ACC112 (cell line): ENCODE measurements around the gene TMEM106B.

Experiments
- H2AFZ ChIP-seq: fragments of 200-600 bp; sonication (generic); one replicate; pipeline ENCODE4 v1.6.0; 2017; ENCODE audit warnings: antibody characterized with exemption, low read length; ENCODE audit not compliant: unreplicated experiment
- H3K27ac ChIP-seq: fragments of 200-600 bp; sonication (generic); 2 replicates; pipeline ENCODE4 v1.5.1; 2014; ENCODE audit warnings: low read depth, mild to moderate bottlenecking, antibody characterized with exemption, low read length, moderate library complexity
- H3K27me3 ChIP-seq: fragments of 200-600 bp; sonication (generic); 2 replicates; pipeline ENCODE4 v1.6.1; 2014; ENCODE audit warnings: mild to moderate bottlenecking, antibody characterized with exemption, low read length, moderate library complexity, mixed read lengths; ENCODE audit not compliant: insufficient read depth
- H3K36me3 ChIP-seq: fragments of 200-600 bp; sonication (generic); 2 replicates; pipeline ENCODE4 v1.6.1; 2016; ENCODE audit warnings: mild to moderate bottlenecking, antibody characterized with exemption, low read length, moderate library complexity, mixed read lengths; ENCODE audit not compliant: insufficient read depth
- H3K4me1 ChIP-seq: fragments of 200-600 bp; sonication (generic); one replicate; pipeline ENCODE4 v1.6.1; 2016; ENCODE audit warnings: low read length, mixed read lengths; ENCODE audit not compliant: insufficient read depth, unreplicated experiment, control insufficient read depth
- H3K4me3 ChIP-seq: fragments of 200-600 bp; sonication (generic); 2 replicates; pipeline ENCODE4 v1.5.1; 2014; ENCODE audit warnings: mild to moderate bottlenecking, low read depth, low read length
- H3K79me2 ChIP-seq: fragments of 200-600 bp; sonication (generic); one replicate; pipeline ENCODE4 v1.6.0; 2016; ENCODE audit warnings: low read length; ENCODE audit not compliant: control insufficient read depth, unreplicated experiment, insufficient read depth

TMEM106B gene

GRCh38 chr7:12228024-12228423, 16.9 kb downstream of the TMEM106B start:
- Histone ChIP-seq H2AFZ (no peak overlapping the region), H3K36me3 (peaks cover 12% of the 10 kb centered on the region; the same call in 1 of the 2 replicates), H3K27me3 (no peaks in the 10 kb centered on the region), H3K4me1 (no peaks in the 10 kb centered on the region), H3K4me3 (no peak overlapping the region), H3K79me2 (no peaks in the 10 kb centered on the region), H3K27ac (no peak overlapping the region)

GRCh38 chr7:12229046-12229445, 18.0 kb downstream of the TMEM106B start:
- no peak overlapping the region for H3K27ac ChIP-seq
- no peaks in the 10 kb centered on the region for H3K4me1 ChIP-seq
- H2AFZ ChIP-seq, result no peak overlapping the region
- H3K36me3 ChIP-seq, result peaks cover 9% of the 10 kb centered on the region; the same call in 1 of the 2 replicates
- H3K27me3 ChIP-seq, result no peaks in the 10 kb centered on the region
- no peaks in the 10 kb centered on the region for H3K79me2 ChIP-seq
- no peak overlapping the region for H3K4me3 ChIP-seq

GRCh38 chr7:12231097-12231496, 20.0 kb downstream of the TMEM106B start:
- Histone ChIP-seq H3K79me2 (no peaks in the 10 kb centered on the region), H3K27ac (no peak overlapping the region), H3K4me3 (no peak overlapping the region), H2AFZ (no peak overlapping the region), H3K27me3 (no peaks in the 10 kb centered on the region), H3K36me3 (peaks cover 10% of the 10 kb centered on the region; the same call in 1 of the 2 replicates), H3K4me1 (no peaks in the 10 kb centered on the region)

GRCh38 chr7:12233175-12233574, 22.1 kb downstream of the TMEM106B start:
- no peaks in the 10 kb centered on the region for H3K79me2 ChIP-seq
- H3K27ac ChIP-seq, result no peak overlapping the region
- no peaks in the 10 kb centered on the region for H3K4me1 ChIP-seq
- H3K27me3 ChIP-seq, result no peaks in the 10 kb centered on the region
- peaks cover 17% of the 10 kb centered on the region for H3K36me3 ChIP-seq
- H2AFZ ChIP-seq, result no peak overlapping the region
- H3K4me3 ChIP-seq, result no peak overlapping the region

- no peak overlapping the region for H2AFZ ChIP-seq
Measured at GRCh38 chr7:12234334-12234865, 23.3 kb downstream of the TMEM106B start.

GRCh38 chr7:12235970-12236369, 24.9 kb downstream of the TMEM106B start:
- no peak overlapping the region for H2AFZ ChIP-seq
- H3K36me3 ChIP-seq, result peaks cover 23% of the 10 kb centered on the region
- no peak overlapping the region for H3K4me3 ChIP-seq
- no peaks in the 10 kb centered on the region for H3K79me2 ChIP-seq
- no peak overlapping the region for H3K27ac ChIP-seq
- H3K27me3 ChIP-seq, result no peaks in the 10 kb centered on the region
- no peaks in the 10 kb centered on the region for H3K4me1 ChIP-seq

More at GRCh38 chr7:12234334-12234865, 23.3 kb downstream of the TMEM106B start:
- H3K79me2 ChIP-seq, result no peaks in the 10 kb centered on the region
- peaks cover 23% of the 10 kb centered on the region for H3K36me3 ChIP-seq
- H3K4me3 ChIP-seq, result no peak overlapping the region
- no peaks in the 10 kb centered on the region for H3K4me1 ChIP-seq
- H3K27ac ChIP-seq, result no peak overlapping the region
- H3K27me3 ChIP-seq, result no peaks in the 10 kb centered on the region

- H3K4me1 ChIP-seq, result no peaks in the 10 kb centered on the region
- no peaks in the 10 kb centered on the region for H3K79me2 ChIP-seq
- no peak overlapping the region for H2AFZ ChIP-seq
- peaks cover 23% of the 10 kb centered on the region for H3K36me3 ChIP-seq
- no peak overlapping the region for H3K4me3 ChIP-seq
- no peaks in the 10 kb centered on the region for H3K27me3 ChIP-seq
- H3K27ac ChIP-seq, result no peak overlapping the region
Measured at GRCh38 chr7:12237007-12237406, 25.9 kb downstream of the TMEM106B start.

- Histone ChIP-seq H3K27me3 (no peaks in the 10 kb centered on the region), H2AFZ (no peak overlapping the region), H3K4me3 (no peak overlapping the region), H3K4me1 (no peaks in the 10 kb centered on the region), H3K27ac (no peak overlapping the region), H3K36me3 (peaks cover 14% of the 10 kb centered on the region), H3K79me2 (no peaks in the 10 kb centered on the region)
Measured at GRCh38 chr7:12239806-12240205, 28.7 kb downstream of the TMEM106B start.

GRCh38 chr7:12244129-12244528, 33.0 kb downstream of the TMEM106B start:
- Histone ChIP-seq H3K27ac (no peak overlapping the region), H3K4me3 (no peak overlapping the region), H2AFZ (no peak overlapping the region), H3K36me3 (no peaks in the 10 kb centered on the region), H3K79me2 (no peaks in the 10 kb centered on the region), H3K27me3 (no peaks in the 10 kb centered on the region), H3K4me1 (no peaks in the 10 kb centered on the region)

GRCh38 chr7:12244694-12245093, 33.6 kb downstream of the TMEM106B start:
- Histone ChIP-seq H3K4me3 (no peak overlapping the region), H2AFZ (no peak overlapping the region), H3K4me1 (no peaks in the 10 kb centered on the region), H3K27ac (no peak overlapping the region), H3K36me3 (no peaks in the 10 kb centered on the region), H3K79me2 (no peaks in the 10 kb centered on the region), H3K27me3 (no peaks in the 10 kb centered on the region)

- no peak overlapping the region for H3K4me3 ChIP-seq
- no peak overlapping the region for H2AFZ ChIP-seq
- H3K27me3 ChIP-seq, result no peaks in the 10 kb centered on the region
- no peaks in the 10 kb centered on the region for H3K36me3 ChIP-seq
- H3K79me2 ChIP-seq, result no peaks in the 10 kb centered on the region
- H3K4me1 ChIP-seq, result no peaks in the 10 kb centered on the region
- no peak overlapping the region for H3K27ac ChIP-seq
Measured at GRCh38 chr7:12249706-12250105, 38.6 kb downstream of the TMEM106B start.
